ENCODE measurements around the gene DTNA. TPM values are rescaled to one million over a fixed set of nuclear protein-coding genes. Genes with fewer than 3 reads are reported as not detected.

DTNA gene
- total RNA-seq, 1 donor from 2014 or later: not detected

DNA sequence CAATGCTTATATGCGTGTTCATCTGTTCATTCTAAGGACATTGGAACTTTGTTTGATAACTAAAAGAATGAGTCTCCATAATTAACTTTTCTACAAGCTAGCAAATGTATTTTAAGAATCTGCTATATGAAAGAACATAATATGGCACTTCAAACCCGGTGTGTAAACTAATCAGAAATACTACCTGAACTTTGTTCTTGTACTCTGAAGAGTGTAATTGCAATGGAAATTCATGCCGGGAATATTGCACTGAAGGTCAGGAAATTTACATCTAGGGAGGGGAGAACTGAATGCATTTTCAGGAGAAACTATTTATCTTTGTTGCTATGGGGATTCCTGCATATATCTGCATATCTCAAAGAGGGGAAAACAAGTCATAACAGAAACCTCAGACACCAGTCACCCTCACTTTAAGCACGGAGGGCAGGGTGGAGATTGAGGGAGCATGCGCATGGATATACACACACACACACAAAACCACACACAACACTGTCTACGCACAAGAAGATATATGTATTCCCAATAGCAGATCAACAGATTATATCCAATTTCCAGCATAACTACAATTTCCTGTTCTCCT is 76.2 kb downstream of the DTNA start:
- peaks cover 8% of the 10 kb centered on the region for H3K27me3 Mint-ChIP-seq (ENCODE audit: insufficient read depth)

DNA sequence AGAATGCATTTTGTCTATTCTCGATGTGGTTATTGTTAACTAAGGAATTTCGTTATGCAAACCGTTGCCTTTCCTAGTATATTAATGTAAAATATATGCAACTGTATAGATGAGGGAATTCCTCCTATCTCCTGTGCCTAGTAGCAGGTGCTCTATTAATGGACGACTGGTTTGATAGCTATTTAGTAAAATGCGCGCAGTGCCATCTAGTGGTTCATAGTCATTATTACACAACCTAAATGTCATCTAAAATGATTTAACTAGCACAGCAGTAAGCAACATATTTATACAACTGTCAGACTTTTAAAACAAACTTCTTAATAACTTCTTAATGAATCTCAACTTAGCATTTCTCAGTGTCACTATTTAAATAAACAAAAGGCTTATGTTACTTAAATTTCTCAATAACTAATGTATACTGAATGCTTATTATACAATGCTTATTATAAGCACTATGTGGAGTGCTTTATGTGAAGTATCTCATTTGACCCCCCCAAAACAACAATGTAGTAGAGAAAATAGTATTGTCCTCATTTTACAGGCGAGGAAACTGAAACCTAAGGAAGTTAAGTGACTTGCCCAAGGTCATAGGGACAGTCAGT is 77.9 kb downstream of the DTNA start:
- DNase-seq (ENCODE audit: low spot score): no peak
- Mint-ChIP-seq H3K27me3 (ENCODE audit: insufficient read depth) (peaks cover 4% of the 10 kb centered on the region), H3K4me3 (no peak overlapping the region), H3K36me3 (ENCODE audit: low read depth) (no peaks in the 10 kb centered on the region), H3K4me1 (ENCODE audit: low read depth) (peaks cover 4% of the 10 kb centered on the region), H3K27ac (no peak overlapping the region), H3K9me3 (no peaks in the 10 kb centered on the region)
- intact Hi-C loops (cut with micrococcal nuclease): loop anchor here (1.0 to 5.0 kb wide), 4 partner anchors 59 to 1556 kb away; no protein-coding TSS in a partner anchor

More for the DNA sequence above, 76.2 kb downstream of the DTNA start:
- Mint-ChIP-seq H3K9me3 (no peaks in the 10 kb centered on the region), H3K27ac (no peak overlapping the region), H3K4me1 (ENCODE audit: low read depth) (peaks cover 4% of the 10 kb centered on the region), H3K4me3 (no peak overlapping the region), H3K36me3 (ENCODE audit: low read depth) (no peaks in the 10 kb centered on the region)
- DNase-seq (ENCODE audit: low spot score): no peak
- intact Hi-C loops (cut with micrococcal nuclease): loop anchor here (5.0 kb wide), 1 partner anchor 1554 kb away; no protein-coding TSS in a partner anchor

DNA sequence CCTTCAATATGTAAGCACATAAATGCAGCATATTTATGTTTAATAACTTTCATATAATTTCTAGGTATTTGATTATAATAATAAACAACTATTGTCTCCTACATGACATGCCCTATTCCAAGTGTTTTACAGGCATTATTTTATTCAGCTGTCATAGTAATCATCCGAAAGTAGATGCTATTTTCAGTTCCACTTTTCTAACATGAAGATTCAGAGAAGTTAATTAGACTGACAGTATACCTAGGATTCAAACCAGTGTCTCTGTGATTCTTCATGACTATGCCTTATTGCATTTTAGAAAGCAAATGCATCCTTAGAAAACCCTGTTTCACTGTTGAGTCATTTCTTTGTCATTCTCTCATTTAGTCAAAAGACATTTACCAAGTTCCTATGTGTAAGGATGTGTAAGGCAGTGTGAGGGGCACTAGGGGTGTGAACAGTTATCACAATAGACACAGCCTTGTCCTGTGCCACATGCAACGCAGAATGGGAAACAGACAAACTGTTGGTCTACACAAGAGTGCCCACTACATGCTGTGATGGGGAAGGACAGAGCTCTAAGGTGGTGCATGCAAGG is 79.8 kb downstream of the DTNA start:
- H3K4me3 Mint-ChIP-seq: no peak overlapping the region
- H3K27me3 Mint-ChIP-seq (ENCODE audit: insufficient read depth): peaks cover 4% of the 10 kb centered on the region
- intact Hi-C loops (cut with micrococcal nuclease): loop anchor here (2.0 to 5.0 kb wide), 2 partner anchors 61 to 1558 kb away; no protein-coding TSS in a partner anchor
- H3K36me3 Mint-ChIP-seq (ENCODE audit: low read depth): no peaks in the 10 kb centered on the region
- no peaks in the 10 kb centered on the region for H3K9me3 Mint-ChIP-seq
- no peaks in the 10 kb centered on the region for H3K4me1 Mint-ChIP-seq (ENCODE audit: low read depth)
- no peak overlapping the region for H3K27ac Mint-ChIP-seq
- DNase-seq (ENCODE audit: low spot score): no peak

DNA sequence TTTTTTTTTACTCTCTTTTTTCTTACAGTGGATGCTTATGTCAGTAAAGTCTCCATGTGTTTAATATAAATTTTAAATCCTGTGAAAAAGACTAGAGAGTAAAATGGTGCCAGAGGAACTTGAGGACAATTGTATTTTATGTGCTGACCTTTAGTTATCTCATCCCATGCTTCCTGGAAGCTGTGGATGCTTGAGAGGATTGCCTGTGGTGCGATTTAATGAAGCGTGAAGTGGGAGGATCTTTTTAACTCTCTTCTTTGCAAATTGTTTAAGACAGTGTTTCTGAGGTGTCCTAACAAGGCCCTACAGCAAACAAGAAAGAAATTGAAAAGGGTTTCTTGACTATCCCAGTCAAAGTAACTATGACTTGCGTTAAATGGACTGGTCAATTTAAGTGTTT is 84.2 kb downstream of the DTNA start:
- intact Hi-C loops (cut with micrococcal nuclease): no loop called here
- Mint-ChIP-seq H3K36me3 (ENCODE audit: low read depth) (no peaks in the 10 kb centered on the region), H3K27me3 (ENCODE audit: insufficient read depth) (peaks cover 5% of the 10 kb centered on the region), H3K4me1 (ENCODE audit: low read depth) (no peaks in the 10 kb centered on the region), H3K27ac (no peak overlapping the region), H3K4me3 (no peak overlapping the region), H3K9me3 (no peaks in the 10 kb centered on the region)
- DNase-seq (ENCODE audit: low spot score): no peak

DNA sequence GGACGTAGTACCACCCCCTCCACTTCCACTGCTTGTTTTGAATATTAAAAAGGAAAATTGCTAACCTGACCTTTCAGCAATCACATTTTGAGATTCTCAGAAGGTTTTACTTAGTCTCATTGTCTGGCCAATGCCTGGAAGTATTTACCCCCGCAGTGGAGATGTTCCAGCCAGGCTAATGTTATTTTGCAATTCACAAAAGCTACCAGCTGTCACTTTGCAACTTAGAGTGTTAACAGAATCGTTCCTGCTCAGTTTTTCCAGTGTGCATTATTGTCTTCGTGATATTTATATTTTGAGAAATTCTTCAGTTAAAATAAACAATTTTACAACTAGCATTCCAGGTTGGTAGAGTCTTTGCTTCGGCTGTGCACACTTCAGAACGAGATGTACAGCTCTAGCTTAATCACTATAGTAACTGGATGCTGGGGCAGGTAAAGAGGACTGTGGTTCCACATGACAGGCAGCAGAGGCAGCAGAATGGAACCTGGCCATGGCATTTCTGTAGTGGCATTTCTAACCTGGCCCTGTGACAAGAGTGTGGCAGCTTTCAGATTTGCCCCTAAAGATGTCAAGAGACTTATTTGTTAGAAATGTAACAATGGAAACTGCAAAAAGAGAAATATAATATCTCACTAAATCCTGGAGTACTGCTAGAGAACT is 85.1 kb downstream of the DTNA start:
- no peak for DNase-seq (ENCODE audit: low spot score)
- Mint-ChIP-seq H3K27me3 (ENCODE audit: insufficient read depth) (peaks cover 5% of the 10 kb centered on the region), H3K4me1 (ENCODE audit: low read depth) (no peaks in the 10 kb centered on the region), H3K9me3 (no peaks in the 10 kb centered on the region), H3K4me3 (no peak overlapping the region), H3K36me3 (ENCODE audit: low read depth) (no peaks in the 10 kb centered on the region), H3K27ac (no peak overlapping the region)
- intact Hi-C loops (cut with micrococcal nuclease): no loop called here

DNA sequence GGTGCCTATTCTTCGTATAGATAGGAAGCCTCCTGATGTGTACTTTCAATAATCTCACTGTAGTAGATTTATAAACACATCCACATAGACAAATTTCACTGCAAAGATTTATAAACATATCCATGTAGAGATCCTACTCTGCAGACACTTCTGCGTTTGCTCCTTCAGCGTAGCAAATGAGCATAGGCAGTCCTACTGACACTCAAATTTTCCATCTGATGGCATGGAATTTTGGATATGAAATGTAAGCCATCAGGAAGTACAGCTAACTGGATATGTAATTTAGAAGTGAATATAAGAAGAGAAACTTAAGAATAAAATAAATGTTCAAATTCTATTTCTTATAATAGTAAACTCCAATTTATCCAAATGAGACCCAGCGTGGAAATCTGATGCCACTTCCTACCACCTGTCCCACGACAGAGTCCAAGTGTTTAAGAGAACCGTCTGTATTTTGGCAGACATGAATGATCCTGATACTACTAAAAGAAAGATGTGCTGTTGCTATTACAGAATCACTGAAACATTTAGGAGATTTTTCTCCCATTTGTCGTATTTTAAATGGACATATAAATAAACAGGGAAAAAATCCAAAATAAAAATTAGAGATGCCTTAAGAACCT is 86.0 kb downstream of the DTNA start:
- peaks cover 5% of the 10 kb centered on the region for H3K27me3 Mint-ChIP-seq (ENCODE audit: insufficient read depth)
- no peak overlapping the region for H3K27ac Mint-ChIP-seq
- intact Hi-C loops (cut with micrococcal nuclease): no loop called here
- no peaks in the 10 kb centered on the region for H3K36me3 Mint-ChIP-seq (ENCODE audit: low read depth)
- no peaks in the 10 kb centered on the region for H3K4me1 Mint-ChIP-seq (ENCODE audit: low read depth)
- no peak overlapping the region for H3K4me3 Mint-ChIP-seq
- no peak for DNase-seq (ENCODE audit: low spot score)
- H3K9me3 Mint-ChIP-seq: no peaks in the 10 kb centered on the region

DNA sequence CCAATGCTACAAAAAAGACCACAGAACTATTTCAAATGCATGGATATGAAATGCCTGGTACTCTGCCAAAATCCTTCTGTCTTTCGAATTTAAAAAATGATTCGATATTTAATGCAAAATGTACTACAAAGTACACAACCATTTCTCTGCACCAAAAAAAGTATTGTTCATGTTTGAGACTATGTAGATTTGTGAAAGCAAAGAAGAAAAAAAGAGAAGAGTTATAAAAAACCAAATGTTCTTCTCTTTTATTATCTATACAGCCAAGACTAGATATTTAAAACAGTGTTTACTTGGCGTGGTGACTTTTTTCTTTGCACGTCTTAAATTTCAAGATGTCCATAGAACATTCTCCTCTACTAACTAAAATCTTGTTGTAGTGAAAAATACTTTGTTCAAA is 89.2 kb downstream of the DTNA start:
- intact Hi-C loops (cut with micrococcal nuclease): no loop called here
- no peaks in the 10 kb centered on the region for H3K4me1 Mint-ChIP-seq (ENCODE audit: low read depth)

DNA sequence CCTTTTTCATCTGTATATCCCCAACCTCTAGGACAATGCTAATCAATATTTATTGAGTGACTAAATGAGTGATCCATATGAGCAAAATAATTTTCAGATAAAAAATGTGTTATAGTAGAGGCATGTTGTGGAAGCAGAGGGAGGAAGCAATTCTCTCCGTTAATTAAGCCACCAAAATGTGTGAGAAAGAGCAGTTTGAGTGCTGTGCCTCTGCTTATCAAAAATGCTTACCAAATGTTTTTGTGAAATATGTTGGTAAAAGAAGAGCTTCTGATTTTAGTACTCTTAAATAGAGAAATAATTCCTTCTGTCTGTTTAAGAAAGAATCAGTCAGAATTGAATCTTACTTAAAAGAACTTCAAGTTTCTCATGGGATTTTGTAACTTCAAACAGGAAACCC is 90.3 kb downstream of the DTNA start:
- H3K27ac Mint-ChIP-seq: no peak overlapping the region
- no peaks in the 10 kb centered on the region for H3K9me3 Mint-ChIP-seq
- H3K27me3 Mint-ChIP-seq (ENCODE audit: insufficient read depth): peaks cover 4% of the 10 kb centered on the region
- no peaks in the 10 kb centered on the region for H3K36me3 Mint-ChIP-seq (ENCODE audit: low read depth)
- DNase-seq (ENCODE audit: low spot score): no peak
- no peak overlapping the region for H3K4me3 Mint-ChIP-seq
- no peaks in the 10 kb centered on the region for H3K4me1 Mint-ChIP-seq (ENCODE audit: low read depth)
- intact Hi-C loops (cut with micrococcal nuclease): no loop called here

More for the DNA sequence above, 89.2 kb downstream of the DTNA start:
- DNase-seq (ENCODE audit: low spot score): no peak
- Mint-ChIP-seq H3K9me3 (no peaks in the 10 kb centered on the region), H3K27ac (no peak overlapping the region), H3K36me3 (ENCODE audit: low read depth) (no peaks in the 10 kb centered on the region), H3K4me3 (no peak overlapping the region), H3K27me3 (ENCODE audit: insufficient read depth) (peaks cover 5% of the 10 kb centered on the region)

DNA sequence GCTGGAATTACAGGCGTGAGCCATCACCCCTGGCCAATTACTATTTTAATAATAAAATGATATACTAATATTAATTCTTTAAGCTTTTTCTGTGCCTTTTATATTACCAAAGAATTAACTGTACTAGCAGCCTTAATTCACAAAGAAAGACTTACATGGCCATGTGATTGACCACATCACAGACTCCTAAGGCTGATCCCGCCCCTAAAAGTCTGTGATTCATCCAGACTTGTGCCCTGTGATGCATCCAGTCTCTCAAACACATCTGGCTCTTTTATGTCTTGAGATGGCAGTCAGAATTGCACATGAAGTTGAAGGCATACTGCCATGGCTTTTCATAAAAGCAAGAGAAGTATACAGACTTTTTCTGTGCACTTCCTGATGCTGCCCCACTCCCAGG is 91.7 kb downstream of the DTNA start:
- Mint-ChIP-seq H3K27me3 (ENCODE audit: insufficient read depth) (peaks cover 2% of the 10 kb centered on the region), H3K36me3 (ENCODE audit: low read depth) (no peaks in the 10 kb centered on the region), H3K9me3 (no peaks in the 10 kb centered on the region), H3K4me1 (ENCODE audit: low read depth) (no peaks in the 10 kb centered on the region), H3K4me3 (no peak overlapping the region), H3K27ac (no peak overlapping the region)
- intact Hi-C loops (cut with micrococcal nuclease): no loop called here
- DNase-seq (ENCODE audit: low spot score): no peak

DNA sequence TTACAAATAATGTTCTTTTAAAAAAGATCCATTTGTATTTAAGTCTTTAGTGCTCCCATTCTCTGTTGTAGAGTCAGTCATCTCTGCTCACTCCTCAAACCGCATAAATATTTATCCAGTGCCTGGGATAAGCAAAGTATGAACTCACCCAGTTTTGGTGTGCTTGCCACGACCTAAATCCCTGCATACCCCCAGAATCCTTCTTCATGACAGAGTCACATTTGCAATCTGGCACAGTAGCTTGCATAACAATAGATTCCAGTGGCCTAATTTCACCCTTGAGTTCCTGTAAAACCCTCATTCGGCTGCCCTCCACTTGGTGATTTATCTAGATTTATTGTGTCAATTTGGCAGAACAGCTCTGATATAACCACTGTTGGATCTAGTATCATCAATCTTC is 92.9 kb downstream of the DTNA start:
- no peak for DNase-seq (ENCODE audit: low spot score)
- Mint-ChIP-seq H3K27me3 (ENCODE audit: insufficient read depth) (peaks cover 2% of the 10 kb centered on the region), H3K4me1 (ENCODE audit: low read depth) (no peaks in the 10 kb centered on the region), H3K27ac (no peak overlapping the region), H3K9me3 (no peaks in the 10 kb centered on the region), H3K4me3 (no peak overlapping the region), H3K36me3 (ENCODE audit: low read depth) (no peaks in the 10 kb centered on the region)
- intact Hi-C loops (cut with micrococcal nuclease): no loop called here

DNA sequence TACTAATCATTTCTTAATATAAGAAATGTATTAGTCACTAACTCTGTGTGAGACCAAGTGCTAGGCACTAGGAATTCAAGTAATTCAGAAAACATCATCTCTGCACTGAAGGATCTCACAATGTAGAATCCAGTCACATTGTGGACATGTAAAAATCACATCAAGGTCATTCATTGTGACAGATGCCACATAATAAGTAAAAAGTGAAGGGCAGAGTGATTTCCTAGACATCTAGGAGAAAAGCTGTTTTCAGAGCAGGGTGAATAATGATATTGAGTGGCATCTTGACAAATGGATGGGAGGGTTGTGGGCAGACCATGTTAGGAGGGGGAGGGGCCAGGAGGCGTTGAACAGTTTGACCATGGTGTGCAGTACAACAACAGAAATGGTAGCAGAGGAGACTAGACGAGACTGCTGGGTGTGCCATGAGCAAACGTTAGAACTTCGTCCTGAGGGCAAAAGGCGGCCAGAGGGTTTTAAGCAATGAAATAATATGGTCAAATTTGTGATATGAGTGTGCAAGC is 93.8 kb downstream of the DTNA start:
- no peak for DNase-seq (ENCODE audit: low spot score)
- peaks cover under 1% of the 10 kb centered on the region for H3K27me3 Mint-ChIP-seq (ENCODE audit: insufficient read depth)
- H3K4me1 Mint-ChIP-seq (ENCODE audit: low read depth): no peaks in the 10 kb centered on the region
- H3K27ac Mint-ChIP-seq: no peak overlapping the region
- intact Hi-C loops (cut with micrococcal nuclease): no loop called here
- H3K9me3 Mint-ChIP-seq: no peaks in the 10 kb centered on the region
- H3K36me3 Mint-ChIP-seq (ENCODE audit: low read depth): no peaks in the 10 kb centered on the region
- no peak overlapping the region for H3K4me3 Mint-ChIP-seq

DNA sequence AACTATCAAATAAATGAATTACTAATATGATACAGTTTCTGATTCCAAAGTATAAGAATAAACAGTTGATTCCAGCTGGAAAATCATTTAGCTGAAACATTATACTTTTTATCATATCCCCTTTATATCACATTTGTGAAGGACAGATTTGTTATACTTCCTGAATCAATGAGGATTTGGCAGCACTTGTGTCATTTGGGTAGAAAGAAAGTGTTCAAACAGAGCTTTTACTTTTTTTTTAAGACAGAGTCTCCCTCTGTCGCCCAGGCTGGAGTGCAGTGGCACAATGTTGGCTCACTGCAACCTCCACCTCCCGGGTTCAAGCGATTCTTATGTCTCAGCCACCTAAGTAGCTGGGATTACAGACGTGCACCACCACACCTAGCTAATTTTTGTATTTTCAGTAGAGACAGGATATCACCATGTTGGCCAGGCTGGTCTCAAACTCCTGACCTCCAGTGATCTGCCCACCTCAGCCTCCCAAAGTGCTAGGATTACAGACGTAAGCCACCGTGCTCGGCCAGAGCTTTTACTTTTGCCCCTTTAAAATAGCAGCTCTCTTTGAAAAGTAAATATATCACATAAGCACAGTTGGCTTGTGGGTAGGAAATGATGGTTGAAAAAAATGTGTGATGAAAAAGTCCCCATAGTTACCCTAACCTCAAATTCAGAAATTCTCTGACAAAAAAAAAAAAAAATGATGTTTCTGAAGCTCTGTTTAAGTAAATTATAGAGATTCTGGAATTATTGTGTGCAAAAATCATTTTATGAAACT is 95.2 kb downstream of the DTNA start:
- Mint-ChIP-seq H3K27ac (no peak overlapping the region), H3K9me3 (no peaks in the 10 kb centered on the region), H3K4me1 (ENCODE audit: low read depth) (no peaks in the 10 kb centered on the region), H3K36me3 (ENCODE audit: low read depth) (no peaks in the 10 kb centered on the region), H3K27me3 (ENCODE audit: insufficient read depth) (no peaks in the 10 kb centered on the region), H3K4me3 (no peak overlapping the region)
- DNase-seq (ENCODE audit: low spot score): no peak
- intact Hi-C loops (cut with micrococcal nuclease): no loop called here

Measured in activated T-helper 1 cell treated with anti-CD3 and anti-CD28 coated beads, Interleukin-12 subunit alpha, Interleukin-12 subunit beta, Interleukin-2, Interleukin-4 antibody, amounts not matched to agents 30 ng/mL and 10 ng/mL and 1 ng/mL, durations not matched to agents 14 hours and 24 hours and 36 hours (primary cell).